AG10803 (cell line): ENCODE results near the gene SFXN2.

ENCODE experiments used
- DNase-seq: peaks from one replicate; pipeline ENCODE4 v3.0.0; 2010; ENCODE audit warnings: low read depth
- H3K4me3 ChIP-seq: 2 replicates; pipeline ENCODE4 v1.5.1; 2011; ENCODE audit warnings: mild to moderate bottlenecking, low read length, control low read depth
- CTCF ChIP-seq: conservative IDR thresholded peaks from 2 replicates; pipeline ENCODE4 v1.5.1; 2011; ENCODE audit warnings: mild to moderate bottlenecking, low read length, control low read depth, inconsistent platforms

The SFXN2 gene

GRCh38 chr10:102783568-102783967, 69.1 kb downstream of the SFXN2 start:
- no peak for TF ChIP-seq CTCF
- DNase-seq = no peak

GRCh38 chr10:102785818-102786217, 71.4 kb downstream of the SFXN2 start:
- DNase-seq = peak; percentile 43
- no peak for TF ChIP-seq CTCF
- H3K4me3 ChIP-seq = no peak overlapping the region

More at GRCh38 chr10:102783568-102783967, 69.1 kb downstream of the SFXN2 start:
- no peak overlapping the region for H3K4me3 ChIP-seq

- H3K4me3 ChIP-seq = no peak overlapping the region
- TF ChIP-seq CTCF = no peak
- peak; percentile 75 for DNase-seq
These were observed 77.4 kb downstream of the SFXN2 start for GRCh38 chr10:102791754-102792395.
